DOHH2 (cell line): ENCODE data around the gene ABTB1.

Experiments
- EZH2phosphoT487 ChIP-seq: fragments of 200-600 bp; sonication (generic); IDR thresholded peaks from 2 replicates; pipeline ENCODE4 v1.6.1; 2017; ENCODE audit warnings: borderline replicate concordance, mild to moderate bottlenecking, antibody characterized with exemption, low read length, moderate library complexity, mixed read lengths
- TF ChIP-seq, protein P1 (sequence below): fragments of 200-600 bp; sonication (generic); IDR thresholded peaks from one replicate; pipeline ENCODE4 v1.5.1; 2014; ENCODE audit warnings: antibody characterized with exemption, mild to moderate bottlenecking, low read depth, low read length; ENCODE audit not compliant: poor library complexity, severe bottlenecking

GRCh38 chr3:127714125-127714571 lies 41.4 kb downstream of the ABTB1 start:
- TF ChIP-seq, protein P1, sequence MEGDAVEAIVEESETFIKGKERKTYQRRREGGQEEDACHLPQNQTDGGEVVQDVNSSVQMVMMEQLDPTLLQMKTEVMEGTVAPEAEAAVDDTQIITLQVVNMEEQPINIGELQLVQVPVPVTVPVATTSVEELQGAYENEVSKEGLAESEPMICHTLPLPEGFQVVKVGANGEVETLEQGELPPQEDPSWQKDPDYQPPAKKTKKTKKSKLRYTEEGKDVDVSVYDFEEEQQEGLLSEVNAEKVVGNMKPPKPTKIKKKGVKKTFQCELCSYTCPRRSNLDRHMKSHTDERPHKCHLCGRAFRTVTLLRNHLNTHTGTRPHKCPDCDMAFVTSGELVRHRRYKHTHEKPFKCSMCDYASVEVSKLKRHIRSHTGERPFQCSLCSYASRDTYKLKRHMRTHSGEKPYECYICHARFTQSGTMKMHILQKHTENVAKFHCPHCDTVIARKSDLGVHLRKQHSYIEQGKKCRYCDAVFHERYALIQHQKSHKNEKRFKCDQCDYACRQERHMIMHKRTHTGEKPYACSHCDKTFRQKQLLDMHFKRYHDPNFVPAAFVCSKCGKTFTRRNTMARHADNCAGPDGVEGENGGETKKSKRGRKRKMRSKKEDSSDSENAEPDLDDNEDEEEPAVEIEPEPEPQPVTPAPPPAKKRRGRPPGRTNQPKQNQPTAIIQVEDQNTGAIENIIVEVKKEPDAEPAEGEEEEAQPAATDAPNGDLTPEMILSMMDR, result no peak
- no peak for TF ChIP-seq EZH2phosphoT487
